CD4-positive, alpha-beta T cell treated with Interleukin-10 for 1 hour (primary cell): ENCODE measurements around the gene PSMB3.

Experiments
- DNase-seq: peaks from one replicate; pipeline ENCODE4 v3.0.0-alpha.2; 2020

PSMB3 gene

DNA sequence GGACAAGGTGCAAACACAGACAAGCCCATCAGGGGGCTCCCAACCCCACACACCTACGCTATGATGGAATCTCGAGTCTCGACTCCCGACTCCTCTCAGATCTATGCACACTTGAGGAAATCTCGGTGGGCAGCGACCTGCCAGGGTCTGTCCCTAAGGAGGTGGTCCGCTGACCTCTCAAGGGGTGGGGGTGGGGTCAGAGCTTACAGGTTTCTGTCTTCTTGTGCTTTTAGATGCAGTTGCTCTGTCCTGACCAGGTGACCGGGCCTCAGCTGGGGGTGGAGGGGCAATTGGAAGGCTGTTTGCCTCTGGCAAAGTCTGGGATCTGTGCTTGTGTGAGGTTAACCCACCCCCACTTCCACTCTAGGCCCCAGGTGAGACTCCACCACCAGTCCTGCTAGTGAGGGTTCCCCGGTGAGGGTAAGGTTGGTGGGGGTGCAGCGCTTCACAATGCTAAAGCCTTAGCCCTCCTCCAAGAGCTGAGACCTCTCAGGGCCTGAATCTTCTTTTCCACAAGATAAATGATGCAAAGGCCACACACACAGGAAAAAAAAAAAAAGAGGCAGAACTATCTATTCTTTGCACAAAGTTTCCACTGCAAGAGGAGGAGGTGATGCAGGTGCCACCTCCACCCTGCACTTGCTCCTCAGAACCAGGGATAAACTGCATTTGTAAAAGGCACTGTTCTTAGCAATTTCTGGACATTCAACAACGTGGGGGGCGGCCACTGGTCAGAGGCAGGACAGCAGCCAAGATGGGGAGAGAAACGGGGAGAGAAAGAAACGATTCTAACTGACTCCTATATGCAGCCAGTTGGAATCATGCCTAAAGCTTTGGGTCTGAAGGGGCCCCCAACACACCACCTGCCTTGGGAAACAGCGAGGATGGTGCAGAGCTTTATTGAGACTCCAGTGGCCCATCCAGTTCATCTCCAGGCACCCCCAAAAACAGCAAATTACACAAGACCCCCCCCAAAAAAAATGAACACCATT, 18.3 kb upstream of the PSMB3 start:
- DNase-seq: peak; percentile 44

DNA sequence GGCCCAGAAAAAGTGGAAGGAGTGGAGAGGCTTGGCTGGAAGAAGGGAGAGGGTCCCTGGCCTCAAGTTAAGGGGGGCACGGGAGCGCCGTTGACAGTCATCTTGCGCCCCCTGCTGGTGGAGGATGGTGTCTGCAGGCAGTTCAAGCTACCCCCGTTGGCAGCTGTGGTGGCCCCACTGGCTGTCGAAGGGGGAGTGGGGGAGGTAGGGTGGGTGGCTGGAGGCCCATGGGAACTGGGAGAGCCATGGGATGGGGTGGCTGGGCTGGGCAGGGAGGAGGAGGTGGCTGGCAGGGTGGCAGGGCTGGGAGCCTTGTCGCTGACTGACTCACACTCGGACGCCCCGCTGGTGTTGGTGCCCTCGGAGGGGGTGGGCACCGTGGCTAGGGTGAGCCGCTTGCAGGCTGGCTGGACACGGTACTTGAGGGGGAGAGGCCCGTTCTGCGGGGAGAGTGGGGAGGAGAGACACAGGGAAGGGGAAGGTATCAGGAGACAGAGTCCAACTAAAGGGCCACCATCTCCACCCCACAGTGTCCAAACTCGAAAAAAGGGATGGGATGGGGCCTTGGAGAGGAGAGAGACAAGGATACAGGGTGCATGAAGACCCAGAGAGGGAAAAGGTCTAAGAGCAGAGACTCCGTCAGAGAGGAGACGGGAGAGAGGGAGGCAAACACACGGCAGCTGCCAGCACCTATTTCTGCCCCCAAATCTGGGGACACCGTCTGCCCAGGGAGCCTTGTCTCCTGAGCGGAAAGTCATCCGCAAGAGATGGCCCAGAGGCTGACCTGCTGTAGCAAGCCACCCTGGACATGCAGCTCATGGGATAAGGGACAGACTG, 17.2 kb upstream of the PSMB3 start:
- DNase-seq: peak; percentile 75

DNA sequence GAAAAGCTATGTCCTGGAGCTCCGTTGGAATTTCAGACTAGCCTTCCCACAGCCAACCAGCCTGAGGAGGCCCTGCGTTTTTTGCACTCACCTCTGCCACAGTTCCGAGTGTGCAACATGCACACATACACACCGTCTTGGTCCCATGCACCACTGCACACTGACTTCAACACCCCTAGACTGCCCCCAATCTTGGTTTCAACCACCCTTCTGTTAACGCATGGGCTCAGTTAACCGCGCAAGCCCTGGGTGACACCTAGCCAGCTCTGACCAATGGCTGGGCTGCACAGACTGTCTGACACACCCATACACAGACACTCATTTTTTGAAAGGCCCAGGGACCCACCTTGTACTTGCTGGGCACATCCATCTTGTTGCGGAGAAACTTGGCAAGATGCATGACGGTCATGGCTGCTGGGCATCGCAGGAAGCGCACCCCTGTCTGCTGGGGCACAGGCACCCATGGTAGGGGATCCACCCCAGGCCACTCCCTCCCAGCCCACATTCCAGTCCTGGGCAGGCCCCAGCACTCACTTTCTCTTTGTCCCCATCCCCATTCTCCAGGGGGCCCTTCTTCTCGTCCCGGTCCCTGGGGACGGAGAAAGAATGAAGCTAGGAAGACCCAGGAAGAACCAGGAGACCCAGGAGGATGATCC, 14.4 kb upstream of the PSMB3 start:
- DNase-seq: no peak

DNA sequence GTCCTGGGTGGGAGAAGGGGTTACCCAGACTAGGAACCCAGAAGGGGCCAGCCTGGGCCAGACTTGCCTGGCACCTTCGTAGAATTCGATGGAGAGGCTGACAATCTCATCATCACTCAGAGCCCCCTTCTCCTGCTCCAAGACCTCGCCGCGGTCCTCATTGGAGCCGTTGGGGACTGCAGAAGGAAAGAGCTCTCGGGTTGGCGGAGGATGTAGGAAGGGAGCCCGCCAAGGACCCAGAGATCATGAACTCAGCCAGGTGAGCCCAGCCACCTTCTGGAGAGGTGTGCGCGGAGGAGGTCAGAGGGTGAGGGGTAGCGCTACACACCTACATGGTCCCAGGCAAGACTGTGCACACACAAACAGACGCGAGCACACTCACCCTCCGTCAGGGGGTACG, 13.9 kb upstream of the PSMB3 start:
- DNase-seq: no peak

DNA sequence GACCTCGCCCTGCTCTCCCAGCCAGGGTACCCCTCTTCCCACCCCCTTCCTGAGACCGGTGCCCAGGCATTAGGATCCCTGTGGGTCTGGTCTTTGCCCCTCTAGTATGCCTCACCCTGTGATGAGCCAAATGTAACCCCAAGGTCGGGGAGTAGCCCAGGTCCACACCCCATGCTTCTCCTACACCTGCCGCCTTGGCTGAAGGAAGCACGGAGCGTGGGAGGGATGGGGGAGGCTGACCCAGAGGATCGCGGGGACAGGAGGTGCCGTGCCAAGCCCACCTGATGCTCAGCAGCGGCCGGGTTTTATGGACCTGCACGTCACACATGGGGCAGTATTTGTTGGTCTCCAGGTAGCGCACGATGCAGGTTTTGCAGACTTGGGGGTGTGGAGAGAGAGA, 13.2 kb upstream of the PSMB3 start:
- no peak for DNase-seq

DNA sequence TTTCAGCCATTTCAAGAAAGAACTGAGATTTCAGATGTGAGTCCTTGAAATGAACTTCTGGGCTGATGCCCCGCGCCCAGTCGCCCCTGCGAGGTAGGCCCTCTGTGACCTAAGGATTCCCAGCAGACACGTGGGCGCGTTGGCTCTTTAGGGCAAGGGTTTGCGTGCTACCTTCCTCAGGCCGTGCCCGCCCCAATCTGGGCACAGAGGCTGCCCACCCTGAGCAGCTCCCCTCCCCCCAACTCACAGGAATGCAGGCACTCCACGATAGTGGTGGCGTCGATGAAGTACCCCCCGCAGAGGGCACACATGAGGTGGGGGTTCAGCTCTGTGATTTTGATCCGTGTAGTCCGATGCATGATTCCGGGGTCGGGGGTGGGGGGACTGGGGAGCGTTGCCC, 12.5 kb upstream of the PSMB3 start:
- no peak for DNase-seq

DNA sequence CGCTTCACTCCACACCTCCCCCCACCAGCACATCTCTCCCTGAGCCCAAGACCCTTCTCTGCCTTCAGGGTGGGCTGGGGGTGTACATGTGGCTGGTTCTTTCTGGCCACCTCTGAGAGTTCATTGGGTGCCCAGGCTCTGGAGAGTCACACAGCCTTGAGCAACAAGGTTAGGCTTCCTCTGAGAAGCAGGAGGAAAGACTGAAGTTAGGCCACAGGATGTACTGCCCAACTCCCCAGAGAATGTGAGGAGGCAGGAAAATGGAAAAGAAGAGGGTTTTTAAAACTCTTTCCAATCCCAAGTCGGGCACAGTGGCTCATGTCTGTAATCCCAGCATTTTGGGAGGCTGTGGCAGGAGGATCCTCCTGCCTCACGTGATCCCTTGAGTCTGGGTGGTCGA, 11.7 kb upstream of the PSMB3 start:
- DNase-seq: no peak

DNA sequence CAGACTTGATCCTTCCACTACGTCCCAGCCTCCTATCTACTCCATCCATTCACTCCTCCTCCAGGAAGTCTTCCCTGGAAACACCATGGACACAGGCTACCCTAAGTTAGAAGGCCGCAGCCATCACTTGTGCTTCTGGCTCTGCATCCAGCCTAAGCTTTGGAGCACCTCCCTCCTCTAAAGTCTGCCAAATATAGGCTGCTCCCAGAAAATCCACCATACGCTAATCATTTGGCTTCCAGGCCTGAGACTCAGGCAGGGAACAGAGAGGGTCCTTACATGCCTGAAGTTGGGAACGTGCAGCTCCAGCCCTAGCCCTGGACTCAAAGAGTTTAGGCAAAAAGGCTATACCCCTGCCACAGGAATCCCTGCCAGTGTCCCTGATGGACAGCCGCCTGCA, 11.1 kb upstream of the PSMB3 start:
- DNase-seq: no peak

DNA sequence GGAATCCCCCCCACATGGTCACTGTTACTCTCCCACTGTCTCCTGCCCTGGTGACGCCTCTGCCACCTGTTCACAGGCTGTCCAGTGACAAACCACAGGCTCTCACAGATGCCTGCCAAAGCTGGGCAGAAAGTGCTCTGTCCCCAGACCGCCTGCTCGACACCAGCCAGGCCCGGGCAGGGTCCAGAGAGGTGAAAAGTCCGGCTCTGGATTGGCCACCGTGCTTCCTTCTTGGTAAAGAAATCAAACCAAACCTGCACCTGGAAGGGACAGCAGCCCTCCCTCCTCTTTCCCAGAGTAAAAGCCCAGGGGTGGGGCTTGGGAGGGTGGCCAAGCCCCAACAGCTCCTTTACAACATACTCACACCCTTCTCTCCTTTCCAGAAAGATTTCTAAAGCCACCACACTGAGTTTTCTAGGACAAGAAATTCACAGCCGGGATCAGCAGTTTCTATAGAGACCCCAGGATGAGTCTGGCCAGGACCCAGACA, 10.6 kb upstream of the PSMB3 start:
- DNase-seq: no peak

DNA sequence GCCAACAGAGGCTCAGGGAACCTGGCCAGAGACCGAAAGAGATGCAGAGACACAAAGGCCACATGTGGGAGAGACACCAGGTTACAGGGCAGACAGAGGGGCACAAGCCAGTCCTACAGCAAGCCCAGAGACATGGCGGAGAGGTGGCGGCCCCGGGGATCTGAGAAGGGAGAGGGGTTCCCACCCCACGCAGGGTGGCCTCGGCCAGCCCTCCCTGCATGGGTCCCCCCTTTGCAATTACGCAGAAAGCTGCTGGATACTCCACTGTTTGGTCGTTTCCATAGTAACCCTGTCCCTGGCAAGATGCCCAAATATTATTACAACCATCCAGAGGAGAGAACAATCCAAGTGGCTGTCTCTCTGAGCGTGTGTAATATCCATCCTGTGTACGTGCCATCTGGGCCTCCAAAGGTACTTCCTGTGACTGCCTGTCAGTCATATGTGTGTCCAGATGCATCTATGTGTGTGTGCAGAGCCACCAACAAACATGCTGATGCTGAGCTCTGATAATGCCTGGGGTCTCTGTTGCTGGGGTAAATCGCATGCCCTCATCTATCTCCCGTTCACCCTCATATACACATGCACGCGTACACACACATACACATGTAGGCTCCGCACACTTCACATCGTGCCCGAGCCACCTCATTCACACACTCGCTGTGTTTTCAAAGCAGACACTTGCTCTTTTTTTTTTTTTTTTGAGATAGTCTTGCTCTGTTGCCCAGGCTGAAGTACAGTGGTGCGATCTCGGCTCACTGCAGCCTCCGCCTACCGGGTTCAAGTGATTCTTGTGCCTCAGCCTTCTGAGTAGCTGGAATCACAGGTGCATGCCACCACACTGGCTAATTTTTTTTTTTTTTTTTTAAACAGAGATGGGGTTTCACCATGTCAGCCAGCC, 9.9 kb upstream of the PSMB3 start:
- DNase-seq: no peak

DNA sequence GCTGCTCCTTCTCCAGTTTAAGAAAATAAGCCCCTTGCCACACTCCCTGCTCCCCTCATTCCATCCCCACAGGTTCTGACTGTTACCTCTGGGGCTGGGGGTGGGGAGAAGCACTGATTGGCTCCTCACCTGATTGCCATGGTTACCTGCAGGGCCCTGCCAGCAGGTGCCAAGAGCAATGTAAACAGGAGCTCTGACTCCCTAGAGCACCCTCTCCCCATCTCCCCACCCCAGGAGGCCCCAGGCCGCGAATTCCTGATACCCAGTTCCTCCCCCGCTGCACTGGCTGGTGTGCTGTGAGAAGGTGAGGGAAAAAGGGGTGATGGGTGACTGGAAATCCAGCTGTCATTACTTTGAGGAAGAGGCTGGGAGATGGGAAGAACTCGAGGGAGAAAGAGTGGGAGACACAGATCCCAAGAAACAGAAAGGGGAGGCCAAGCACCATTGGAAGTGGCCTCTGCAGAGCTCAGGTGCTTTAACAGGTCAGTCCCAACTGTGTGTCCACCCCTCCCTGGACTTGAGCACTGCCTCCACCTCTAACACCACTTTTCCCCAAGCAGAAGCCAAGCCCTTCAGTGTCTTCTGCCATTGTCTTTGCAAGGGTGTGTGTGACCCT, 8.9 kb upstream of the PSMB3 start:
- no peak for DNase-seq

DNA sequence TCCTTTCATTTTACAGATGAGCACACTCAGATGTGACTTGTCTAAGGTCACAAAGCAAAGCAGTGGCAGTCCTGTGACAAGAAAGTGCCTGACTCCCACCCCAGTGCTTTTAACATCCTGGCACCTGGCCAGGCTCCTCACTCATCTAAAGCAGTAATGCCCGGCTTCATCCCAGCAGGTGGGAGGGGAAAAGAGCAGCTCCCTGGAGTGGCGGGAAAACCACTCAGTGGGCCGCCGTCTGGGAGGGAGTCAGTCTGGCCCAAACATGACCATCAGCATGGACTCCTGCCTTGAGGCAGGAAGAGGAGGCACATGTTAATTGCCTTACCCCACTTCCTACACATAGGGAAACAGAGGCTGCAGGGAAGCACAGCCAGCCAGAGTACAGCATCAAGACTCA, 7.0 kb upstream of the PSMB3 start:
- DNase-seq: no peak

DNA sequence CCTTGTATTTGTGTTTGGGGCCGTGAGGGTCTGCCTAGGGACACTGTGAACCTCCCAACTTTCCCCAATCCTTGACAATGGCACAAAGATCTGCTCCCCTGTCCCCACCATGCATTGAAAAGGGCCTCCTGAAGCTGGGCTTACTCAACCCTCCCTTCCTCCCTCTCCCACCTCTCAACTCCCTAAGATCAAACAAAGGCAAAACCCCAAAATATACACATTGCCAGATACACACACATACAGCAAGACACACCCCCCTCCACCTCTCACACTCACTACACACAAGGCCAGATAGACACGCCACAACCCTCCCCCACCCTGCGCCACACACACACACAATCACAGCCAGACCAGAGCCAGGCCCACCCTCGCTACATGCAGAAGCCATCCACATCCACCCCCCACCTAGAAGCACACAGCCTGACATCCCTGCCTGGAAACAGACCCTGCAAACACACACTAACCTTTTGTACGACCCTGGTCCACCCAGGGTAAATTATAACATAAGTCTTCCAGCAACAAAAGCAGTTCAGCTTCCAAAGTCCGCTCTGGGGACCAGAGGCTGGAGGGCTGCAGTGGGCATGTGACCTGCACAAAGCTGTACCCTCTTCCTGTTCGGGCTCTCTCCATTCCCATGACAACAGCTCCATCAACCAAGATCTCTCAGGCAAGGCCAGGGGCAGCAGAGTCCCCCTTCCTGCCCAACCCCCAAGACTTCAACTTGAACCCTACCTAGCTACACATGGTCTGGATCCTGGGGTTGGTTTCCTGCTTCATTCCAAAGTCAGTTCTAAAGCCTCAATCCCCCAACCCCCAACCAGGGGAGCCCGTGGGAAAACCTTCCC, 6.3 kb upstream of the PSMB3 start:
- no peak for DNase-seq

DNA sequence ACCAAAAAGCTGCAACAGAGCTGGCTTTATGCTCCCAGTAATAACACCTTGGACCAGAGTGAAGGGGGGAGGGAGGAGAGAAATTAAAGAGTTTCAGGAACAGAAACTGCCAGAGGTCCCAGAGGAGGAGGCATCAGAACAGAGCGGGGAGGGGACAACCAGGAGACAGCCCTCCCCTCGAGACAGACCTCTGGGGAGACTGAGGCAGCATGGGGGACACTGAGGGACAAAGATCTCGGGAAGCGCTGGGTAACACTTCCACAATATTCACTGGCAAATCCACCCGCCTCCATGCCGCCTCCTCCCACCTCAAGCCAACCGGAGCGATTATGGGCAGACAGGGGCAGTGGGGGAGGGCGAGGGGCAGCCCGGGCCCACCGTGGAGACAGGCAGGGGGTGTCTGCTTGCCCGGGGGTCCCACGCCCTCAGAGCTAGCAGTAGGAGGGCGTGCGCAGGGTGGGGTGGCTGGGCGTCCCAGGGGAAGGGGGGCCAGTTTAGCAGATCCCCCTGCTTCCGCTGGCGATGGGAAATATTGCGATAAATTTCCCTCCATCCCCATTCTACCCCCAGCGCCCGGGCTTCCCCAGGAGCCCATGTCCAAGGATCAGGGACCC, 5.6 kb upstream of the PSMB3 start:
- no peak for DNase-seq

DNA sequence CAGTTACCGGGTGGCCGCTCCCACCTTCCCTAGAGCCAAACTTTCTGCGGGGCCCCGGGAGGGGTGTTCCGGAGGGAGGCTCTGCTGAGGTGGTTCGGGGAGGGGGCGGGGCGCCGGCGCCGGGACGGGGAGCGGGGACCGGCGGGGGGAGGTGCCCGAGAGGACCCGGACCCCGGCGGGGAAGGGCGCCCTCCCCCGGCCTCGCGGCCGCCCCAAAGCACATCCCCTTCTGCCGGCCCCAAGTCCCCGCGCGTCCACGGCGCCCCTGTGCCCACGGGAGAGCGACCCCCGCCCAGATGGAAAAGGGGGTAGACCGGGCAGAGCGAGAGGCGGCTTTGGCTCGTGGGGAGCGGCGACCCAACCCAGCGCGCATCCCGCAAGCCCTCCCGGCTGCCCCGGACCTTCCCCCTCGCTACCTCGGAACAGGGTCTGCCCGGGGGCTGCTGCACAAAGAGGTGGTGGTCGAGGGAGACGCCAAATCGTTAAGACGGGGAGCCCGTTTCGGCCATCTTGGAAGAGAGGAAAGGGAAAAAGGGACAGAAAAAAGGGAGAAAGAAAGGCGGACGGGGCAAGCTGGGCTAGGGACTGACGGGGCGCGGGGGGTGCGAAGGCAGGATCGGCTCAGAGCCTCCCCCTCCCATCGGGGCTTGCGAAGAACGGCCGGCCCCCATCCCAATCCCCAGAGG, 4.9 kb upstream of the PSMB3 start:
- DNase-seq: no peak

DNA sequence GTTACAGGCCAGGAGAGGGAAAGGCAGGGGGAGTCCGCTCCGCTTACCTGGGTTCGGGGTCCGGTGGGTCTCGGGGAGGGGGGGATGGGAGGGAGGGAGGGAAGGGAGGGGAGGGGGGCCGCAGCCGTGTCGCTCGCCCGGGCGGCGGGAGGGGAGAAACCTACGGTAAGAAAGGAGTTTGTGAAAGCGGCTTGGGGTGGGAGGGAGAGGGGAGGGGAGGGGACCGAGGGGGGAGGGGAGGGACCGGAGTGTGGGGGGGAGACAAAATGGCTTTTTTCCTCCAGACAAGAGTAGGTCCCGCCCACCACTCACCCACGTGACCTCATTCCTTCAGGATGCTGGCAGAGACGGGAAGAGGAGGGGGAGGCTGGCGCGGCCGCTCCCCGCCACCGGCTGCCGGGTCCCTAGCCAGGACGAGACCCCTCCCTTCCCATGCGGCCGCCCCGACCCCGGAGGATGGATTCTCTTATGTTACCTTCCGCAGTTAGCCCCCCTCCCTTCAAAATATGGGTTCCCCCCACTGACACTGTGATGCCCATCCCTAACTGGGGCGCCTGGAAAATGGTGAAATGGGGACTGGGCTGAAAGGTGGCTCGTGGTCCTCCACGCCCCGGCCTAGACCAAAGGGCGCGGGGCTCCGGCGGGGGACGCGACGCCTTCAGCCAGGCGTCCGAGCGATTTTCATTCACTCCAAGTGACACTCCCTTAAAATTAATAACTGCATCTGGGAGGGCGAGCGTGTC, 4.2 kb upstream of the PSMB3 start, which contains the start of gene PCGF2:
Gene PCGF2 (minus strand): TSS at position 188 of the 743 bp plus-strand sequence. CDS start 7,934 bp downstream, outside the sequence.
- DNase-seq: no peak

DNA sequence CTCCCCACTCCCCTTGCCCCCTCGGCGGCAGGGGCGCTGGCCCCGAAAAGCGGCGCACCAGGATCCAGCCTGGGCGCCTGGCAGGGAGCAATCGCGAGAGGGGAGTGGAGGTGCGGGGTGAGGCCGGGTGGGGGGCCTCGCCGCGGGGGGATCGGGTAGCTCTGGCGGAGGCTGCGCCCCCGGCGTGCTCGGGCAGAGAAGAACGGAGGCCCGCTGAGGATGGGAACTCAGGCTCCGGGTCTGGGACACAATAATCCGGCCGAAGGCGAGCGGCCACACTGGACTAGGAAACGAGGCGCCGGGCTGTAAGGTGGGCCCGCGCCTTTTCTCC, 3.7 kb upstream of the PSMB3 start:
- no peak for DNase-seq

DNA sequence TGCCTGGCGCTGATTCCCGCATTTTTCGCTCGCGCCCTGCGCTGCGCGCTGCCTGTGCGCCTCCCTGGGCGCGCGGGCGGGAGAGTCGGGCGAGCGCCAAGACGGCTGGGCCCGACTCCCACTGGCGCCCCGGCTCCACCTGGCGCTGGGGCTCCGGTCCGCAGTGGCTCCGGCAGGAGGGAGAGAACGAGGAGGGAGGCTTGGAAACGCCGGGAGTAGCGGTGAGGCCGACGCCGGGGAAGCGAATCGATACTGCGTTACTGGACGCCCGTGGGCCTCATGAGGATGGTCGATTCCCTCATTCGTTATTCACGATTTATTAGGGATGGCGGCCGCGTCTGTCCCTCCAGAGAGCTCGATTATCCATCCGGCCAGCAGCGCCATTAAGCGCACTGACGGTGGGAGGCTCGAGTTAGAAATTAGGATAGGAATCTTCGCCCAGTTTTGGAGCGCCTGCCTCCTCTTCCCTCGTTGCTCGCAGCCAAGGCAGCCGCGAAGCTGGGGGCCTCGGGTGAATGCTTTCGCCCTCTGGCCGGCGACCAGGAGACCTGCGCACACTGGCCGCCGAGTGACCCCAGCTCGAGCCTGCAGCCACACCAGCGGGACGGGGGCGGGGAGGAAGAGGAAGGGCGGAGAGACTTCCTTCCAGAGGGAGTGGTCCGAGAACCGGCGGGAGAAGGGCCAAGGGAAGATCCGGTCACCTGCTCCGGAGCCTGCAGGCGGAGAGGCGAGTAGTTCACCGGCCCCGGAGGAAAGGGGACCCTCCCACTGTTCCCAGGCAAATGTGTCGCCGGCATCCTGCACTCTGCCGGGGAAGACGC, 3.1 kb upstream of the PSMB3 start:
- DNase-seq: no peak
